SK-N-SH treated with all-trans-retinoic acid at 6 μM for 48 hours (cell line): ENCODE measurements around the gene PEPD.

Source experiments
- ARNTL ChIP-seq: fragments of 450-650 bp; formaldehyde crosslinking; IDR thresholded peaks from 2 replicates; pipeline ENCODE4 v1.5.0; 2020; ENCODE audit warnings: low read depth, mild to moderate bottlenecking, moderate library complexity, borderline replicate concordance
- GLIS3 ChIP-seq: fragments of 250-450 bp; sonication (Bioruptor Pico); IDR thresholded peaks from 2 replicates; pipeline ENCODE4 v1.5.0; 2020; ENCODE audit warnings: mild to moderate bottlenecking, moderate library complexity
- OSR1 ChIP-seq: fragments of 250-450 bp; sonication (Bioruptor Pico); IDR thresholded peaks from 2 replicates; pipeline ENCODE4 v1.8.0; 2022; ENCODE audit warnings: moderate library complexity, mild to moderate bottlenecking, inconsistent platforms
- RARB ChIP-seq: fragments of 250-450 bp; sonication (Bioruptor Pico); IDR thresholded peaks from 2 replicates; pipeline ENCODE4 v1.8.0; 2021; ENCODE audit warnings: mild to moderate bottlenecking, moderate library complexity
- ZNF70 ChIP-seq: fragments of 450-650 bp; formaldehyde crosslinking; IDR thresholded peaks from 2 replicates; pipeline ENCODE4 v1.5.0; 2020; ENCODE audit warnings: mild to moderate bottlenecking, moderate library complexity
- ZNF8 ChIP-seq: fragments of 450-650 bp; formaldehyde crosslinking; IDR thresholded peaks from 2 replicates; pipeline ENCODE4 v1.5.0; 2020; ENCODE audit warnings: mild to moderate bottlenecking, moderate library complexity
- TF ChIP-seq, protein P1 (sequence below): fragments of 250-450 bp; sonication (Bioruptor Pico); IDR thresholded peaks from 2 replicates; pipeline ENCODE4 v1.5.1; 2020; ENCODE audit warnings: low read depth, mild to moderate bottlenecking, moderate library complexity

DNA sequence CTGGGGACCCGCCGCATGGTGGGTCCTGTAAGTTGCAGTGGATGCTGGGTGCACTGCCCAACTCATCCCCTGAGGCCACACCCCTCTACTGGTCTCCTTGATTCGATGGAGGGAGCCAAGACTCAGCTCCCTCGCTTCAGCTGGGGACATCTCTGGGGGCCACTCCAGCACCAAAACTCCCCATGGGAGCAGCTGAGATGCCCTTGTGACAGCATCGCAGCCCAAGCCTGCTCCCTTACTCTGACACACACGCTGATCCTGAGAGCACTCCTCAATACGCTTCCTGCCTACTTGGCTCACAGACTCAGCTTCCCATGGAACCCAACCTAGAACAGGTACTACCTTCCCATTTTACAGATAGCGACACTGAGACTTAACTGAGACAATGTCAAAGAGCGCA is 56.2 kb downstream of the PEPD start:
- no peak for TF ChIP-seq GLIS3 (CRISPR knock-in tag)
- no peak for TF ChIP-seq OSR1 (CRISPR knock-in tag)
- TF ChIP-seq ARNTL (CRISPR knock-in tag), result no peak
- no peak for TF ChIP-seq ZNF8 (CRISPR knock-in tag)
- TF ChIP-seq, protein P1, sequence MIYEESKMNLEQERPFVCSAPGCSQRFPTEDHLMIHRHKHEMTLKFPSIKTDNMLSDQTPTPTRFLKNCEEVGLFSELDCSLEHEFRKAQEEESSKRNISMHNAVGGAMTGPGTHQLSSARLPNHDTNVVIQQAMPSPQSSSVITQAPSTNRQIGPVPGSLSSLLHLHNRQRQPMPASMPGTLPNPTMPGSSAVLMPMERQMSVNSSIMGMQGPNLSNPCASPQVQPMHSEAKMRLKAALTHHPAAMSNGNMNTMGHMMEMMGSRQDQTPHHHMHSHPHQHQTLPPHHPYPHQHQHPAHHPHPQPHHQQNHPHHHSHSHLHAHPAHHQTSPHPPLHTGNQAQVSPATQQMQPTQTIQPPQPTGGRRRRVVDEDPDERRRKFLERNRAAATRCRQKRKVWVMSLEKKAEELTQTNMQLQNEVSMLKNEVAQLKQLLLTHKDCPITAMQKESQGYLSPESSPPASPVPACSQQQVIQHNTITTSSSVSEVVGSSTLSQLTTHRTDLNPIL (CRISPR knock-in tag), result no peak
- no peak for TF ChIP-seq RARB (CRISPR knock-in tag)
- TF ChIP-seq ZNF70 (CRISPR knock-in tag), result no peak
